Fibroblast of pulmonary artery (primary cell): ENCODE measurements around the gene OR52B2.

Experiments
- DNase-seq: peaks from one replicate; pipeline ENCODE4 v3.0.0-alpha.2; 2010; ENCODE audit warnings: low read depth
- H3K4me3 ChIP-seq: replicated peaks from 2 replicates; pipeline ENCODE4 v1.5.1; 2011; ENCODE audit warnings: low read depth, mild to moderate bottlenecking, control low read depth, low read length, moderate library complexity
- CTCF ChIP-seq: IDR thresholded peaks from 2 replicates; pipeline ENCODE4 v1.5.1; 2011; ENCODE audit warnings: mild to moderate bottlenecking, control low read depth, low read length, inconsistent platforms; ENCODE audit errors: missing control alignments

Gene OR52B2

GRCh38 chr11:6170226-6170625, at the start of gene OR52B2:
Gene OR52B2, minus strand, starts transcription at chr11:6170326. Its CDS starts 0 bp downstream, at chr11:6170326.
- no peak within 1 kb of the TSS for H3K4me3 ChIP-seq
- no peak for DNase-seq
- TF ChIP-seq CTCF = no peak

GRCh38 chr11:6219359-6219758, 49.2 kb upstream of the OR52B2 start:
- no peak for TF ChIP-seq CTCF
- peak; percentile 89 for DNase-seq
- no peak overlapping the region for H3K4me3 ChIP-seq

- TF ChIP-seq CTCF = no peak
- no peak for DNase-seq
- no peak overlapping the region for H3K4me3 ChIP-seq
Measured at GRCh38 chr11:6217722-6218121, 47.6 kb upstream of the OR52B2 start.

- DNase-seq = no peak
- H3K4me3 ChIP-seq = no peak overlapping the region
- TF ChIP-seq CTCF = no peak
Measured at GRCh38 chr11:6216501-6216900, 46.4 kb upstream of the OR52B2 start.

GRCh38 chr11:6214530-6214929, 44.4 kb upstream of the OR52B2 start:
- no peak for DNase-seq
- TF ChIP-seq CTCF = no peak
- H3K4me3 ChIP-seq = no peak overlapping the region

- no peak overlapping the region for H3K4me3 ChIP-seq
- no peak for DNase-seq
- no peak for TF ChIP-seq CTCF
Measured at GRCh38 chr11:6210274-6210955, 40.3 kb upstream of the OR52B2 start.

- DNase-seq = no peak
- TF ChIP-seq CTCF = no peak
- no peak overlapping the region for H3K4me3 ChIP-seq
Measured at GRCh38 chr11:6209801-6210200, 39.7 kb upstream of the OR52B2 start.
